ENCODE measurements around the gene ABCG1.

ABCG1 gene

DNA sequence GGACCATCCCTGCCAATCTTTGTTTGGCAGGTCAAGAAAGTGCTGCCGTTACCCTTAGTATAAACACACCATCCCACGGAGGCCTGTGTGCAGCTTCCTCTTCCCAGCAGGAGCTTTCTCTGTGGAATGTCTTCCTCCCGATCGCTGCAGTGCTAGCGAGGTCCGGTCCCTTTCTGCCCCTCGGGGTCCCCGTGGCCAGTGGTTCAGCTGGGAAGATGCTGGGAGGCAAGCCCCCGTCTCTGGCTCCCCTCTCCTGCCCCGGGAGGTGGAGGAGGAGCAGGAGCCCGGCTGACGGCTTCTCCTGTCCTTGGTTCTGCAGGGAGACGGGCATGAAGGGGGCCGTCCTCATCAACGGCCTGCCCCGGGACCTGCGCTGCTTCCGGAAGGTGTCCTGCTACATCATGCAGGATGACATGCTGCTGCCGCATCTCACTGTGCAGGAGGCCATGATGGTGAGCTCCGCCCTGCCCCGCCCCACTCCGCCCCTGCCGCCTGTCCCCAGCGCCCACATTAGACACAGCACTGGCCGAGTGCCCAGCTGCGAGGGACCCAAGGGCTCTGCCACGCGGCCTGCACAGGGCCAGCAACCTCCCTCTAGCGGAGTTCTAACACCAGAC is 54.2 kb downstream of the ABCG1 start:
- DNase-seq: no peak

DNA sequence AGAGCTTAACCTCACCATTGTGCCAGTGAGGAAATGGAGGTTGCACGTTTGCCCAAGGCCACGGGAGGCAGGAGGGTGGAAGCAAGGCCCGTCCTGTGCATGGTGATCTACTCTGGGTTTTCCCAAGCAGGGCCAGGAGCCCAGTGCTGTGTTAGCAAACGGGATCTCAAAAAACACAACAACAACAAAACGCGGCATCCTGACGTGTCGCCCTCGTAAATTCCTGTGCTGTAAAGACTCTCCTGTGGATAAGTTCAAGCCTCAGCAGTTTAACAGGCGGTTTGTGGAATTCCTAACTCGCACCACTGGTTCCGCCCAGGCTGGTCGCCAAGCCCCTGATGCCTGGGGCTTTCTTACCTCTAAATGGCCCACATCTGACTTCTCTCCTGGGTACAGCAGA is 57.1 kb downstream of the ABCG1 start:
- no peak for DNase-seq

DNA sequence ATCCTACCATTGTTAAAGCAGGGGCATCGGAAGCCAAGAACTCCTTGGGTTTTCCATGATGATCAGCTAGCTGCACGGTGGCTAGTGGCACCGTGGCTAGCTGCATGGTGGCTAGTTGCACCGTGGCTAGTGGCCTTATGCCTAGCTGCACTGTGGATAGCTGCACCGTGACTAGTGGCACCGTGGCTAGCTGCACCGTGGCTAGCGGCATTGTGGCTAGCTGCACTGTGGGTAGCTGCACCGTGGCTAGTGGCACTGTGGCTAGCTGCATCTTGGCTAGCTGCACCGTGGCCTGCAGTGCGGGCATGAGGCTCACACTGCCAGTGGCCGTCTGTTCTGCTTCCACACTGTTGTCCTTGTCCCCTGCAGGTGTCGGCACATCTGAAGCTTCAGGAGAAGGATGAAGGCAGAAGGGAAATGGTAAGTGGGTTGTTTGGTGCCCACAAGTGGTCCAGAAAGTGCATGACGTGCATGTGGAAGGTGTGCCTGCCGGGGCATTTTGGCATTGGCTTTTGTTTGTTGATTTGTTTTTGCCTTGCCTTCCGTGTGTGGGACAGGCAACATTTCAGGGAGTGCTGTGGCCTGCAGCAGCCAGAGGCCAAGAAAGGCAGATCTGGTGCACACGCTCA is 57.7 kb downstream of the ABCG1 start:
- no peak for DNase-seq

DNA sequence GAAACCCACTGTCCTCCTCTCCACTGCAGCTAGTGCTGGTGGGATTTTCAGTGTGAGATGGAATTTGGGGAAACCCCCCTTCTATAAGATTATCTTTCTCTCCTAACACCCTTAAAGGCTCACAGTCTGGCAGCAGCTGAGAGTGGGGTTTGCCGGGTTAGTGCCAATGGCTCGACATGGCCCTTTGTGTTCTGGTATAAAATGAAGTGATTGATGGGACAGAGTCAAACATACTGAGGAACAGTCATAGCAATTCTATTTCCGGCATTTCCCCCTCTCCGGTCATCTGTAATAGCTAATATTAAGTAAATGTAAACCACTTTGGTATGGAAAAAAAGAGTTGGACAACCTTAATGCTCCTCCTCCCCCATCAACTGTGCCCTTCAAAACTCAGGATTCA is 58.7 kb downstream of the ABCG1 start:
- DNase-seq: no peak

DNA sequence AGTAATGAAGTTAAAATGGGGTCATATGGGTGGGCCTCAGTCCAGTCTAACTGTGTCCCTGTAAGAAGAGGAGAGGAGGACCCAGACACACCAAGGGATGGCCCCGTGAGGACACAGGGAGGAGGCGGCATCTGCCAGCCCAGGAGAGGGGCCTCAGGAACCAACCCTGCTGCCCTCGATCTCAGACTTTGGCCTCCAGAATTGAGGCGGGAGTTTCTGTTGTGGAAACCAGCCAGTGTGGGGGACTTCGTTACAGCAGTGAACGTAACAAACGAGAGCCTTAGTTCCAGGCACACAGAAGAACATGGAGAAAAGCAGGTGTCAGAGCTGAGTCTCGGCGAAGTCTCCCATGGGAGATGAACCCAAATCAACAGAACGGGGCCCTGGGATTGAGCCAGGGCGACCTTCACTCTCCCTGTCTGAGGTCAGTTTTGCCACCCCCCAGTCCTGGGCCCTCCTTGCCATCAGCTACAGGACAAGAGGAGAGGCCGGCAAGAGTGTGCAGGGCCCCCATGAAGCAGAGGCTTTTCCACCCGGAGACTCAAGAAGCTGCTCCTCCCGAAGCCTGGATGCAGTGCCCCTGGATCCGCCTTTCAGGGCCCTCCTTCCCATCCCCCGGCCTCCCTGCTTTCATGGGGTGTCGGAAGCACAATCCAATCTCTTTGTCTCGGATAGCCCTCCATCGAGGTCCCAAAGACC is 59.7 kb downstream of the ABCG1 start:
- no peak for DNase-seq

DNA sequence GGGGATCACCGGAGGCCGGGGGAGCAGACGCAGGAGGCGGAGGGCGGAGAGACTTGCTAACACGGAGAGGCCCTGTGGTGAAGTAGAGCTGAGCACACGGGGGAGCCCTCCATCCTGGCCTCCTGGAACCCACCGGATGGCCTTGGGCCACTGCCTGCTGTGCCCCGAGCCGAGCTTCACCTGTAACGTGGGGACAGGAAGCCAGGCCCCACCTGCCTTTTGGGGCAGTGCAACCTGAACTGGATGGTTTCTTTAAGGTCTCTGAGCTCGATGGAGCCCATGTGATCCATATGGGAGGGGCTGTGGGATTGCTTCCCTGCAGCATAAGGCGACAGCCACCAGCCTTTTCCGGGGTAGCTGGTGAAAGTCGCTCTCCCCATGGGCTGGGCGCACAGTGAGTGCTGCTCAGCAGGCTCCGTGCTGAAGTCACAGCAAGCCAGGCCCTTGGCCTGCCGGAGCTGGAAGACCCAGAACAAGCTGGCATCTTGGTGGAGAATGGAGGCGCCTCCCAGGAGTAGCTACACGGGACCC is 60.5 kb downstream of the ABCG1 start:
- no peak for DNase-seq

DNA sequence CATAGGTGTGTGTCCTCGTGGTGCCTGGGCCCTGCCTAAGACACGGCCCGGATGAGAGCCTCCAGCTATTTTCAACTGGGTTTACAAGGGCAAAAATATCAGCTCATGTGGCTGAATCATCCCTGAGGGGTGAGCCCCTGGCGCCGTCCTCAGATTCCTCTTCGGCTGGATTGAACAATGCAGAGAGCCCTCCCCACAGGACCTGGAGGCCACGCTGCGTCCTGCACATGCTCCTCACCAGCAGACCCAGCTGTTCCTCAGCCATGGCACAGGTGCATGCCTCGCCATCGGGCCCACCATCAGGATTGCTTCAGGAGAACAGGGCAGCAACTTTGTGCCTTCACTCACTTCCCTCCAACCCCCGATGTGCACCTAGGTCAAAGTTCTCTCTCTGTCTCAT is 60.9 kb downstream of the ABCG1 start:
- no peak for DNase-seq

DNA sequence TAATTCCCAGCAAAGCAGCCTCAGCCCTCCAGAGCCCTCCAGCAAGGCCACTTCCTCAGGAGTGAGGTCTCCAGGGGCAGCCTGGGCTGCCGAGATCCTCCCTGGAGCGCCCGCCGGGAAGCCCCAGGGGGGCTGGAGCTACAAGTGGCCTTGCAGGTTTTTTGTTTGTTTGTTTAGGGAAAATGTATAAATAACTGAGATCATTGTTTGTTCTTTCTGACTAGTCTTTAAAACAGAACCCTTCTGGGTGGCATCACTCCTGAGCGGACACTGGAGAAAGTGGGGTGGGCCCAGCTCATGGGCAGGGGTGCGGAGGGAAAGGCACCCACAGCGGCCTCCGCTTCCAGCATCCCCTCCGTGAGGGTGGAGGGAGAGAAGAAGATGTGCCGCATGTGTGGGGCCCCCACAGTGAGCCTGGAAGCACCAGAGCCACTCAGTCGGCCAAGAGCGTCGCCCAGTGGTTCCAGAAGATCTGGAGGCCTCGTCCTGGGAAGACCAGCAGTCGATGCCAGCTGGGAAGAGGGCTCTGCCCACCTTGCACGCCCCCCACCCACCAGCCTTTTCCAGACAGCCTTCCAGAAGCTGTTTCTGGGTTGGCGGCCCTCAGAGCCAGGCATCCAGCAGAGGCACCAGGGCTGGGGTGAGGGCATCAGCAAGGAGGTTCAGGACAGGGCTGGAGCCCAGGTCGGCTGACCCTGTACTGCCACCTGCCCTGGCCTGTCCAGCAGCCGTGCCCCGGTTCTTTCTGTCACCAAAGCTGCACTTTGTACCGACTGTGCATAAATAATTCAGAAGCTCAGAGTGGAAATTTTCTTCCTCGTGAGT is 61.6 kb downstream of the ABCG1 start:
- no peak for DNase-seq

DNA sequence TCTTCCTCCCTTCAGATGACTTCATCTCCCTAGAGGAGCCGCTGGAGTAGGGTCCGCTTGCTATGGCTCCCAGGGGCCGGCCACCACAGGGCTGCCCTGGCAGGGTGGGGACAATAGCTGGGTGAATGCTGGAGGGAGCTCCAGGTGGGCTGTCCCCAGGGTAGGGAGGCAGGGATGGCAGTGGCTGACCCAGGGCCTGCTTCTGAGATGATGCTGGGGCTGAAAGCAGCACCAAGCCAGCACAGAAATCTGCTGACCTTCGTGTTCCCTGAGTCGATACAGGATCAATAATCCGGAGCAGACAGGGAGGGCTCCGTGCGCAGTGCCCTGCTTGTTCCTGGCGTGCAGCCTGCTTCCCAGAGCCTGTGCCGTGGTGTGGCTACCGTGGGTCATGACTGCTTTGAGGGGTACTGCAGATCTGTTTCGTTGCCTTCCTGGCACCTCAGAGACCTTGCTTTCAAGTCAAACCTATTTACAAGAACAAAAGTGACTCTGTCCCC is 62.3 kb downstream of the ABCG1 start:
- no peak for DNase-seq

DNA sequence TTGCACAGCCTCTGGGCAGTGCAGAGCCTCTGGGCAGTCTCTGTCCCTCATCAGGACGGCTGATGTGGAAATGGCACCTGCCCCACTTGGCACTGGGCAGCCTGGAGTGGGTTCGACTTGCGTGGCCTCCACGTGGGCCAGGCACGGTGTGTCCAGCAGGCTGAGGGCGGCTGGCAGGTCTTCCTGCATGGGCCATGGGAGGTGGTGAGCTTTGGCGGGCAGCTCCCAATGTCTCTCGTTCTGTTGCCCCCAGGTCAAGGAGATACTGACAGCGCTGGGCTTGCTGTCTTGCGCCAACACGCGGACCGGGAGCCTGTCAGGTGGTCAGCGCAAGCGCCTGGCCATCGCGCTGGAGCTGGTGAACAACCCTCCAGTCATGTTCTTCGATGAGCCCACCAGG is 63.1 kb downstream of the ABCG1 start:
- no peak for DNase-seq

DNA sequence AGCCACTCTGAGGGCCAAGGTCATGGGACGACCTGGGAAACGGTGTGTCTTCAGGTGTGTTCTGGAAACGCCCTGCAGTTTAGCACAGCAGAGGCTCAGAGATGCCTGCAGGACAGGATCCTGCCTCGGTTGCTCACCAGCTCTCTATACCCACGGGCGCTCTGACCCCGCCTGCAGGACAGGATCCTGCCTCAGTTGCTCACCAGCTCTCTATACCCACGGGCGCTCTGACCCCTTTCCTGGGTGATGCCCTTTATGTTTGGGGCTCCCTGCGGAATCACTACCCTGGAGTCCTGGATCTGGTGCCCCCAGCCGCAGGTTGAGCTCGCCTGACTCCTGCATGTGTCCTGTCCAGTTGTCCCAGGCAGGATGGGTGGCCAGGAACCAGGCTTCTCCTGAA is 63.8 kb downstream of the ABCG1 start:
- DNase-seq: no peak

DNA sequence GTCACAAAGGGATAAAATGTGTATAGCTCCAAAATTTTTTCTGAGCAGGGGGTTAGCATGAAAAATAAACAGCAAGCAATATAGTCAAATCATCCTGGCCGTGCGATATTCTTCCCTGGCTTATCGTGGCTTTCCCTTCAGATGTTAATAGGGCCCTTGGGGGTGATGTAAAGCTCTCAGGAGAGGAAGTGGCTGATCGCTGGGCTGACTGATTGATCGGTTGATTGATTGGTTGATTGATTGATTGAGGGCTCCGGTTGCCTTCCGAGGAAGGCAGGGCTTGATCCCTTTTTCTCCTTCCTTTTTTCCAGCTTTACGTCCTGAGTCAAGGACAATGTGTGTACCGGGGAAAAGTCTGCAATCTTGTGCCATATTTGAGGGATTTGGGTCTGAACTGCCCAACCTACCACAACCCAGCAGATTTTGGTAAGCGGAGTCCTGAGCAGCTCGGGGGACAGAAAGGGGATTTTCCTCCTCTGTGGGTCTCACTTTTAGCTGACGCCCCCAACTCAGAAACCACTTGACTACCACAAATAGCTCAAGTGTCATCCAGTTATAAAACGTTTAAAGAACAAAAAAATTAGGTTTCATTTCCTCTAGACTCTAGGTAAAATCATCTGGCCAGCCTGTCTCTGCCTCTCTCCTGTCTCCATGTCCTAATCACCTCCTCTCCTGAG is 66.8 kb downstream of the ABCG1 start:
- no peak for DNase-seq

DNA sequence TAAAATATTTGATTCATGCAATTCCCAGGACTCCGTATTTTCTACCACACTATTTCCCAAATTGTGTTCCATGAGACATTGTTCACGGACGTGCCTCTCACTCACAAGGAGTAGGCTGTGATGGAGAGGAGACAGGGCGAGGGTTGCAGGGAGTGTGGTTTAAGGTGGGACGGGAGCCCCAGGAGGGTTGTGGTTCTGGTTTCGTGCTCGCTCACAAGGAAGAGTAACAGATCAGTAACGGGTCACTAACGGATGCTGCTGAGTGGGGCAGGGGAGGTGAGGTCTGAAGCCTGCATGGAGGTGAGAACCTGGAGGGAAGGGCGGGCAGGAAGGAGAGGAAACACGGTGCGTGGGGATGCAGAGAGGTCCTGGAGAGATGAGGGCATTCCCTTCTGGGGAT is 67.5 kb downstream of the ABCG1 start:
- DNase-seq: no peak

DNA sequence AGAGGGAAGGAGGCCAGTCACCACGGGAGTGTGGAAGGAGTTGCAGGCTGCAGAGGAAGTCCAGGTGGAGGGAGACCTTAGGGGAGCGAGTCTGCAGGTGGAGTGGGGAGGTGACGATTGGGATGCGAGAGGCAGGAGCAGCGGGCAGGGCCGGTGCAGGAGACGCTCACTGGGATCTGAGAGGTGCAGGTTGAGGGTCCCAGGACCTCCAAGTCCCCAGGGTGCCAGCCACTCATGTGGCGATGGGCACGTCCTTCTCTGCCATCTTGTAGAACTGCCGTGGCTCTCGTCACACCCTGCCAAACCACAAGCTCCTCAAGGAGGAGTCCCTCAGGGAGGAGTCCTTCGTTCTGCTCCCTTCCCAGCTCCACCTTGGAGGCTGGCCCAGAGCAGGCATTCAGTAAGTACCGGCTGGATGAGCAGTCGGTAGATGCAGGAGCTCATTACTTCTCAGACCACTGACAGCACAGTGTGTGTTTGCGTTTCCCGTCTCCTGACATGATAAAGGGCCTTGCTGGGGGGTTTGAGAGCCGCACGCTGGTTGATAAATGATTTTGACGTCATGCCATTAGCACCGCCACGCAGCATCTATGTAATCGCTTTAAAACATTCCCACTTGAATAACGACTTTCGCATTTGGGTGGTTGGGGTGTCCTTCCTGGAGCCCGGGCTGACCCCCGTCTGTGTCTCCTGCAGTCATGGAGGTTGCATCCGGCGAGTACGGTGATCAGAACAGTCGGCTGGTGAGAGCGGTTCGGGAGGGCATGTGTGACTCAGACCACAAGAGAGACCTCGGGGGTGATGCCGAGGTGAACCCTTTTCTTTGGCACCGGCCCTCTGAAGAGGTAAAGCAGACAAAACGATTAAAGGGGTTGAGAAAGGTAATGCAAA is 68.5 kb downstream of the ABCG1 start:
- no peak for DNase-seq

DNA sequence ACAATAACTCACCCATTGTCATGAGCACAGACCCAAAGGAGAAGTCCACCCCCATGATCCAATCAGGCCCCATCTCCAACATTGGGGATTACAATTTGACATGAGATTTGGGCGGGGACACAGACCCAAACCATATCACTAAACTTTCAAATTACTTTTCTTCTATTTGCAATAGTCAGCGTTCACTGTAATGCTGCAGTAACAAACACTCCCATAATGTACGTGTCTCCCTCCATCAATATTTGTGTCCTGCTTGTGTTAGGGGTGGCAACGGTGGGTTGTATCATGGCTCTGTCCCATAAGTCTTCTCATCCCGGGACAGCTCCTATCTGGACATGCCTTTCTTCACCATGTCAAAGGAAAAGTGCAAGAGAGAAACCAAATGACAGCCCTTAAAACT is 70.0 kb downstream of the ABCG1 start:
- DNase-seq: no peak

DNA sequence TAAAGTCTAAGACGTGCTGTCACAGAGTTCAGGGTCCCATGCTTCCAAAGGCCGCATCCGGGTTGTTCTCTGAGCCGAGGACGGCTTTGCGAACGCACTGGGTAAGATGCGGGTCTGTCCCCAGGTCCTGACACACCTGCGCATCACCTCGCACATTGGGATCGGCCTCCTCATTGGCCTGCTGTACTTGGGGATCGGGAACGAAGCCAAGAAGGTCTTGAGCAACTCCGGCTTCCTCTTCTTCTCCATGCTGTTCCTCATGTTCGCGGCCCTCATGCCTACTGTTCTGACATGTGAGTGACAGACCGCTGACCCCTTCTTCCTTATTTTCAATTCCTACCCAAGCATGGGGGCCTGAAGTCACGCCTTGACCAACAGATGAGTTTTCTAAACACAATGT is 71.0 kb downstream of the ABCG1 start:
- peak; percentile 46 for DNase-seq

DNA sequence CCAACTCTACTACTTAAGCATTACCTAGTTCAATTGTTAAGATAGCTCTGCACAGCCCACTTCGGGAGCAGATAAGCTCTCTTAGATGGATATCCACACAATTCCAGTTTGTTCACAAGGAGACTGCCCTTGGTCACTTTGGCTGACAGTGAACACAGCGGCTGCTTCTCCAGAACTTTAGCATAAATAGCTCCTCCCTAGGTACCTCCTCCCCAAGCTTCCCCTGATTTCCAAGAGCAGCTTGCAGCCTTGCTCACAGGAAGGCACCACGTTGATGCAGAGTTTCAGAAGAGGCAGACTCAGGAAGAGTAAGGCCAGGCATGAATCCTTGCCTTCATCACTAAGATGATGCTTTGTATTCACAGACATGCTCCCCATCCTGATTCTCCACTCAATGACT is 71.6 kb downstream of the ABCG1 start:
- no peak for DNase-seq

DNA sequence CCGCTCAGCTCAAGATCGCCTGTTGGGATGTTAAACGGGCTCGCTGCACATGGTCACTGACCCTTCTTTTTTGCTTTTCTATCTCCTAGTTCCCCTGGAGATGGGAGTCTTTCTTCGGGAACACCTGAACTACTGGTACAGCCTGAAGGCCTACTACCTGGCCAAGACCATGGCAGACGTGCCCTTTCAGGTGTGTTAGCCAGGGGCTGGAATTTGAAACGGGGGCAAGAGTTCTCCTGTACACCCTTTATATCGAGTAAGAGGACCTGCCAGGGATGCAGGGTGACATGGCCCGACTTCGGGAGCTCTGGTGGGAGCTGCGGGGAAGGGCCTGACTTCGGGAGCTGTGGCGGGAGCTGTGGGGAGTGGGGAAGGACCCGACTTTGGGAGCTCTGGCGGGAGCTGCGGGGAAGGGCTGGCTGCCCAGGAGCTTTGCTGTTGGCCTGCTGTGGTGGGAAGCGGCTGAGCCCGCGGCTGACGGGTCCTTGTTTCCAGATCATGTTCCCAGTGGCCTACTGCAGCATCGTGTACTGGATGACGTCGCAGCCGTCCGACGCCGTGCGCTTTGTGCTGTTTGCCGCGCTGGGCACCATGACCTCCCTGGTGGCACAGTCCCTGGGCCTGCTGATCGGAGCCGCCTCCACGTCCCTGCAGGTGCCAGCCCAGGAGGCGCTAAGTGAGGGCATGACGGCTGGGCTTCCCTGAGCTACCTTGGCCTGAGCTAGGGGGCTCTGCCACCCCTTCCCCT is 72.2 kb downstream of the ABCG1 start:
- DNase-seq: no peak

DNA sequence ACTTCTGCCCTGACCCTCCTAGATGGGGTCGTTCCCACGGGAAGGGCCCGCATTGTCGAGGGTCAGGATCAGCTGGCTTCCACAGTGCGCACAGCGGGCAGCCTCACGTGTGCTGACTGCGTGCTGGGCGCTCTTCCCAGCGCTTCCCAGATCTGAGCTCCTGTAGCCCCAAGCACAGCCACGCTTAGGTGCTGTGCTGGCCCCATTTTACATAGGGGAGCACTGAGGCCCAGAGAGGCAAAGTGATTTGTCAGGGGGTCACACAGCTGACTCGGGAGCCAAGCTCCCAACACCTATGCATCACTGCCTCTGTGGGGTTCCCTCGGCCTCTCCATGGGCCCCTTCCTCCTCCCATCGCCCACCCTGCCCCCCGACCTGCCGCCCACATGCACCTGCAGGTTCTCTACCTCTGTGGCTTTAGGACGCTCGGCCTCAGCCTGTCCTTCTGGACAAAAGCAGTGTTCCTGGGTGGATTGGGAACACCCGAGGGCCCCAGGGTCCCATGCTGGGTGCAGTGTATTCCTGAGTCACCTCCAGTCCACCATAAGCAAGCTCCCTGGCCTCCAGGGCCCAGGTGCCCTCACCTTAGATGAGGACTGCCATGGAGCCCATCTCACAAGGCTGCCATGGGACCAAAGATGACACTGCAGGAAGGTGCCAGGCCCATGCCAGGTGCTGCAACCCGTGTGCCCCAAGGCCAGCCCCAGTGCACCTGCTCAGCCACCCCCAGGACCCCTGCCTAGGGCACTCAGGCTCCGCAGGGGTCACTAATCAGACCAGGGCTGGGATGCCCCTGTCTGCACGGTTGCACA is 73.0 kb downstream of the ABCG1 start:
- no peak for DNase-seq
